Trophoblast cell (in vitro differentiated cells and primary cell): Measurements from ENCODE around the gene LAMB1.

Source experiments
- DNase-seq, 2 donors: peaks; one replicate each; pipeline ENCODE4 v3.0.0-alpha.2; 2016
- H2AFZ ChIP-seq: 2 replicates; pipeline ENCODE4 v1.6.1; 2013; ENCODE audit warnings: low read length, moderate library complexity, mild to moderate bottlenecking; ENCODE audit not compliant: insufficient read depth, poor library complexity
- H2AK5ac ChIP-seq: 2 replicates; pipeline ENCODE4 v1.6.1; 2013; ENCODE audit warnings: mild to moderate bottlenecking, low read length
- H2BK120ac ChIP-seq: 2 replicates; pipeline ENCODE4 v1.6.1; 2013; ENCODE audit warnings: low read length, mild to moderate bottlenecking, moderate library complexity; ENCODE audit not compliant: insufficient read depth, poor library complexity
- H2BK12ac ChIP-seq: 2 replicates; pipeline ENCODE4 v1.6.1; 2013; ENCODE audit warnings: mild to moderate bottlenecking, low read length, moderate library complexity
- H2BK5ac ChIP-seq: 2 replicates; pipeline ENCODE4 v1.6.1; 2013; ENCODE audit warnings: low read length, low read depth, moderate library complexity, mild to moderate bottlenecking; ENCODE audit not compliant: poor library complexity
- H3K14ac ChIP-seq: 2 replicates; pipeline ENCODE4 v1.6.1; 2013; ENCODE audit warnings: mild to moderate bottlenecking, low read length
- H3K18ac ChIP-seq: 2 replicates; pipeline ENCODE4 v1.6.1; 2013; ENCODE audit warnings: mild to moderate bottlenecking, low read length
- H3K23ac ChIP-seq: 2 replicates; pipeline ENCODE4 v1.6.1; 2013; ENCODE audit warnings: low read length
- H3K27ac ChIP-seq: 2 replicates; pipeline ENCODE4 v1.5.1; 2013; ENCODE audit warnings: low read depth, mild to moderate bottlenecking, inconsistent platforms, low read length, moderate library complexity
- H3K27me3 ChIP-seq: 2 replicates; pipeline ENCODE4 v1.6.1; 2013; ENCODE audit warnings: inconsistent platforms, mild to moderate bottlenecking, low read length, moderate library complexity; ENCODE audit not compliant: insufficient read depth
- H3K36me3 ChIP-seq, 2 experiments: 1 replicate in 1 of 2; 2 replicates in 1 of 2; pipeline ENCODE4 v1.6.1; 2013; ENCODE audit warnings: low read length in 2 of 2, mild to moderate bottlenecking in 2 of 2, moderate library complexity in 1 of 2; ENCODE audit not compliant: insufficient read depth in 2 of 2, control insufficient read depth in 1 of 2
- H3K4ac ChIP-seq: 2 replicates; pipeline ENCODE4 v1.6.1; 2013; ENCODE audit warnings: low read depth, mild to moderate bottlenecking, low read length, moderate library complexity
- H3K4me1 ChIP-seq, 2 experiments: 1 replicate in 1 of 2; 2 replicates in 1 of 2; pipeline ENCODE4 v1.6.1; 2013; ENCODE audit warnings: low read length in 2 of 2, mild to moderate bottlenecking in 2 of 2, moderate library complexity in 1 of 2; ENCODE audit not compliant: insufficient read depth in 2 of 2, control insufficient read depth in 1 of 2
- H3K4me2 ChIP-seq: 2 replicates; pipeline ENCODE4 v1.6.1; 2013; ENCODE audit warnings: inconsistent platforms, mild to moderate bottlenecking, low read length, moderate library complexity
- H3K4me3 ChIP-seq: 2 replicates; pipeline ENCODE4 v1.5.1; 2013; ENCODE audit warnings: mild to moderate bottlenecking, low read depth, low read length, inconsistent platforms
- H3K79me1 ChIP-seq: one replicate; pipeline ENCODE4 v1.6.1; 2013; ENCODE audit warnings: low read length
- H3K79me2 ChIP-seq: 2 replicates; pipeline ENCODE4 v1.6.1; 2013; ENCODE audit warnings: low read length, mild to moderate bottlenecking; ENCODE audit not compliant: control insufficient read depth, insufficient read depth, poor library complexity
- H3K9ac ChIP-seq: 2 replicates; pipeline ENCODE4 v1.6.1; 2013; ENCODE audit warnings: mild to moderate bottlenecking, low read length
- H3K9me3 ChIP-seq: 2 replicates; pipeline ENCODE4 v1.6.1; 2013; ENCODE audit warnings: low read depth, mild to moderate bottlenecking, control low read depth, inconsistent platforms, low read length; ENCODE audit not compliant: insufficient read depth
- H4K12ac ChIP-seq: 2 replicates; pipeline ENCODE4 v1.6.1; 2013; ENCODE audit warnings: low read depth, mild to moderate bottlenecking, low read length, moderate library complexity
- H4K8ac ChIP-seq: 2 replicates; pipeline ENCODE4 v1.6.1; 2013; ENCODE audit warnings: low read depth, mild to moderate bottlenecking, low read length, moderate library complexity
- H4K91ac ChIP-seq: one replicate; pipeline ENCODE4 v1.6.1; 2013; ENCODE audit warnings: low read depth, mild to moderate bottlenecking, low read length, moderate library complexity
- WGBS: extraction: QIAGEN DNeasy Blood & Tissue Kit; methylation state at CpG from one replicate; pipeline ENCODE4 v1.1.7; 2013; ENCODE audit warnings: missing lambda C conversion rate; ENCODE audit not compliant: insufficient read length, insufficient coverage; ENCODE audit errors: extremely low coverage; 5-methylcytosine and 5-hydroxymethylcytosine counted together

The LAMB1 gene

GRCh38 chr7:108012499-108013430 is 9.8 kb upstream of the LAMB1 start:
- no peak overlapping the region for H2BK12ac ChIP-seq
- H4K12ac ChIP-seq: no peak overlapping the region
- H3K23ac ChIP-seq: no peak overlapping the region
- H2AK5ac ChIP-seq: no peak overlapping the region
- no peak overlapping the region for H2AFZ ChIP-seq
- no peaks in the 10 kb centered on the region for H3K27me3 ChIP-seq
- no peak overlapping the region for H2BK5ac ChIP-seq
- H3K14ac ChIP-seq: no peak overlapping the region
- H3K18ac ChIP-seq: no peak overlapping the region
- DNase-seq: peak in 1 of 2 donors; percentile 67
- H3K4me3 ChIP-seq: no peak overlapping the region
- no peak overlapping the region for H2BK120ac ChIP-seq
- no peak overlapping the region for H3K4me2 ChIP-seq
- H4K8ac ChIP-seq: no peak overlapping the region
- peaks cover 0 to 4% of the 10 kb centered on the region in 2 experiments for H3K4me1 ChIP-seq
- no peaks in the 10 kb centered on the region for H3K9me3 ChIP-seq
- H3K79me1 ChIP-seq: no peaks in the 10 kb centered on the region
- WGBS: no CpG with 5 or more reads among the region's 8 CpGs
- no peak overlapping the region for H4K91ac ChIP-seq
- no peaks in the 10 kb centered on the region for H3K36me3 ChIP-seq
- no peak overlapping the region for H3K4ac ChIP-seq
- no peak overlapping the region for H3K9ac ChIP-seq
- no peak overlapping the region for H3K27ac ChIP-seq
- no peaks in the 10 kb centered on the region for H3K79me2 ChIP-seq

- H3K9me3 ChIP-seq: no peaks in the 10 kb centered on the region
- no peak overlapping the region for H2BK120ac ChIP-seq
- H4K91ac ChIP-seq: no peak overlapping the region
- no peak overlapping the region for H2BK5ac ChIP-seq
- no peak overlapping the region for H2AFZ ChIP-seq
- no CpG with 5 or more reads among the region's 1 CpG for WGBS
- H3K27ac ChIP-seq: no peak overlapping the region
- H4K12ac ChIP-seq: no peak overlapping the region
- H3K4me3 ChIP-seq: no peak overlapping the region
- H3K36me3 ChIP-seq: no peaks in the 10 kb centered on the region
- no peak overlapping the region for H3K14ac ChIP-seq
- H3K27me3 ChIP-seq: no peaks in the 10 kb centered on the region
- H3K23ac ChIP-seq: no peak overlapping the region
- no peaks in the 10 kb centered on the region for H3K79me2 ChIP-seq
- DNase-seq: no peak
- H3K4me1 ChIP-seq: peaks cover 0 to 4% of the 10 kb centered on the region in 2 experiments
- no peaks in the 10 kb centered on the region for H3K79me1 ChIP-seq
- no peak overlapping the region for H3K9ac ChIP-seq
- no peak overlapping the region for H4K8ac ChIP-seq
- H3K18ac ChIP-seq: no peak overlapping the region
- H2AK5ac ChIP-seq: no peak overlapping the region
- no peak overlapping the region for H2BK12ac ChIP-seq
- H3K4ac ChIP-seq: no peak overlapping the region
- no peak overlapping the region for H3K4me2 ChIP-seq
Measured at GRCh38 chr7:108010377-108010776, 7.4 kb upstream of the LAMB1 start.

DNA sequence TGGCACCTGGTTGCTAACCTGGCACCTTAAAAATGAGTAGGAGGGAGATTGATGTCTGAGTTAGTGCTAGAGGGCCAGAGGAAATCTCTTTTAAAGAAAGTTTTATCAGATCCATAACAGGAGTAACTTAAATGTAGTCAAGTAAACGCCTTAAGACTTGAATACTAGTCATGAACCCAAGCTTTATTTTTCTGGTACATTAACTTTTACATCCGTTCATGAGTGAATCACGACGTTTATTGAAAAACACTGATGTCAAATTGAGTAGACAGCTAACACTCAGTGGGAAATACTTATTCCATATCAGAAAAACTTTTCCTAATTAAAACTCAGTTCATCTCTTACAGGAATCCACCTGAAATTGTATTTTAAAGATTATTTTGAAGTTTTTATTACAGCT is 6.9 kb upstream of the LAMB1 start:
- H3K18ac ChIP-seq: no peak overlapping the region
- no peak overlapping the region for H2BK12ac ChIP-seq
- H4K12ac ChIP-seq: no peak overlapping the region
- no peaks in the 10 kb centered on the region for H3K36me3 ChIP-seq
- no peak overlapping the region for H3K14ac ChIP-seq
- no CpG with 5 or more reads among the region's 4 CpGs for WGBS
- H3K9me3 ChIP-seq: no peaks in the 10 kb centered on the region
- H2BK120ac ChIP-seq: no peak overlapping the region
- H3K79me1 ChIP-seq: no peaks in the 10 kb centered on the region
- H3K4me1 ChIP-seq: peaks cover 0 to 4% of the 10 kb centered on the region in 2 experiments
- H3K79me2 ChIP-seq: no peaks in the 10 kb centered on the region
- H2AFZ ChIP-seq: no peak overlapping the region
- H2BK5ac ChIP-seq: no peak overlapping the region
- H2AK5ac ChIP-seq: no peak overlapping the region
- H3K4me2 ChIP-seq: no peak overlapping the region
- no peak overlapping the region for H4K91ac ChIP-seq
- H3K4ac ChIP-seq: no peak overlapping the region
- H3K27ac ChIP-seq: no peak overlapping the region
- H3K9ac ChIP-seq: no peak overlapping the region
- no peaks in the 10 kb centered on the region for H3K27me3 ChIP-seq
- H4K8ac ChIP-seq: no peak overlapping the region
- H3K23ac ChIP-seq: no peak overlapping the region
- no peak for DNase-seq
- no peak overlapping the region for H3K4me3 ChIP-seq

GRCh38 chr7:108008827-108009226 is 5.9 kb upstream of the LAMB1 start:
- Histone ChIP-seq H3K4me1 (peaks cover 4 to 10% of the 10 kb centered on the region in 2 experiments), H3K36me3 (no peaks in the 10 kb centered on the region), H3K18ac (no peak overlapping the region), H3K9me3 (no peaks in the 10 kb centered on the region), H3K79me2 (no peaks in the 10 kb centered on the region), H3K14ac (no peak overlapping the region), H3K4ac (no peak overlapping the region), H3K4me3 (no peak overlapping the region), H2BK12ac (no peak overlapping the region), H3K79me1 (peaks cover 3% of the 10 kb centered on the region), H2AFZ (no peak overlapping the region), H2BK120ac (no peak overlapping the region), H3K9ac (no peak overlapping the region), H4K8ac (no peak overlapping the region), H4K91ac (no peak overlapping the region), H4K12ac (no peak overlapping the region), H3K27ac (no peak overlapping the region), H3K27me3 (no peaks in the 10 kb centered on the region), H3K4me2 (no peak overlapping the region), H2AK5ac (no peak overlapping the region), H2BK5ac (no peak overlapping the region), H3K23ac (no peak overlapping the region)
- no peak for DNase-seq
